NCI-H1092 (cell line): ENCODE results near the gene C9orf72.
"Not testable (repeated sequence)": the region's sequence is repeated elsewhere in the genome, so short reads cannot be mapped to it uniquely, and the experiment has no call there.

ENCODE experiments used
- DNase-seq: peaks from one replicate; lab custom pipeline; 2025; lab: John Stamatoyannopoulos, UW

Gene C9orf72

GRCh38 chr9:27572918-27573633 is at the start of gene C9orf72:
TSS of gene C9orf72 (minus strand) at chr9:27573481. CDS start at chr9:27567120, 6,361 bp downstream.
- peak; percentile 78 for DNase-seq

- DNase-seq = no peak
Measured at GRCh38 chr9:27622693-27623340, 49.5 kb upstream of the C9orf72 start.

GRCh38 chr9:27619743-27620142 is 46.5 kb upstream of the C9orf72 start:
- DNase-seq = no peak

- DNase-seq = no peak
Measured at GRCh38 chr9:27618066-27618465, 44.8 kb upstream of the C9orf72 start.

GRCh38 chr9:27614551-27614950 is 41.3 kb upstream of the C9orf72 start:
- DNase-seq = no peak

- DNase-seq = not testable (repeated sequence)
Measured at GRCh38 chr9:27612036-27612435, 38.8 kb upstream of the C9orf72 start.

- DNase-seq = no peak
Measured at GRCh38 chr9:27610622-27611021, 37.3 kb upstream of the C9orf72 start.

- no peak for DNase-seq
Measured at GRCh38 chr9:27602954-27603353, 29.7 kb upstream of the C9orf72 start.

- no peak for DNase-seq
Measured at GRCh38 chr9:27602142-27602861, 29.0 kb upstream of the C9orf72 start.

- no peak for DNase-seq
Measured at GRCh38 chr9:27601396-27601795, 28.1 kb upstream of the C9orf72 start.

- no peak for DNase-seq
Measured at GRCh38 chr9:27600256-27600655, 27.0 kb upstream of the C9orf72 start.

GRCh38 chr9:27599870-27600238 is 26.6 kb upstream of the C9orf72 start:
- no peak for DNase-seq

GRCh38 chr9:27599102-27599869 is 26.0 kb upstream of the C9orf72 start:
- no peak for DNase-seq

- no peak for DNase-seq
Measured at GRCh38 chr9:27595733-27596132, 22.5 kb upstream of the C9orf72 start.

- no peak for DNase-seq
Measured at GRCh38 chr9:27591672-27592071, 18.4 kb upstream of the C9orf72 start.

GRCh38 chr9:27591093-27591492 is 17.8 kb upstream of the C9orf72 start:
- no peak for DNase-seq

- DNase-seq = no peak
Measured at GRCh38 chr9:27590651-27591050, 17.4 kb upstream of the C9orf72 start.

- DNase-seq = no peak
Measured at GRCh38 chr9:27589462-27589861, 16.2 kb upstream of the C9orf72 start.

- DNase-seq = no peak
Measured at GRCh38 chr9:27586304-27586703, 13.0 kb upstream of the C9orf72 start.

- no peak for DNase-seq
Measured at GRCh38 chr9:27584931-27585330, 11.7 kb upstream of the C9orf72 start.

- DNase-seq = no peak
Measured at GRCh38 chr9:27582794-27583193, 9.5 kb upstream of the C9orf72 start.

- no peak for DNase-seq
Measured at GRCh38 chr9:27581826-27582225, 8.5 kb upstream of the C9orf72 start.
